GM21528 (cell line): ENCODE data around the gene MMRN2.

Experiments
- ATAC-seq: cut with Tn5 transposase; IDR thresholded peaks from one replicate; pipeline ENCODE4 v1.9.1; 2021; ENCODE audit warnings: mild to moderate bottlenecking, moderate library complexity; ENCODE audit not compliant: unreplicated experiment, low FRiP score

Gene MMRN2

DNA sequence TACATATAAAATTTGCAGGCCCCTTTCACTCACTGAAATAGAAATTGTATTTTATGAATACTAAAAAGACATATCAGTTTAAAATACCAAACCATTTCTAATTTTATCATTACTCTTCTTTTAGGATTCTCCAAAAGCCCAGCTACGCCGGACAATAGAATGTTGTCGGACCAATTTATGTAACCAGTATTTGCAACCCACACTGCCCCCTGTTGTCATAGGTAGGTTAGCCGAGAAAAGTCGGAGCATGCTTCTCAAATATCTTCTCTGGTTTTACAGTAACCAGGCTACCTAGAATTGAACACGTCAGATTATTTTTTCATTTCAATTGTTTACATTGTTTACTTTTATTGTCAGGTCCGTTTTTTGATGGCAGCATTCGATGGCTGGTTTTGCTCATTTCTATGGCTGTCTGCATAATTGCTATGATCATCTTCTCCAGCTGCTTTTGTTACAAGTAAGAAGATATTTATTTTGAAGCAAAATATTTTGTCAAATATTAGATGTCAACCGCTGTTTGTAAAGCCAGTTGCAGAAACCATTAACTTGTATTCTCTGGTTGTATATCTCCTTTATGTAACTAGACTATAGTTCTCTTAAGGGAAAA lies 57.6 kb downstream of the MMRN2 start:
- ATAC-seq, result no peak

DNA sequence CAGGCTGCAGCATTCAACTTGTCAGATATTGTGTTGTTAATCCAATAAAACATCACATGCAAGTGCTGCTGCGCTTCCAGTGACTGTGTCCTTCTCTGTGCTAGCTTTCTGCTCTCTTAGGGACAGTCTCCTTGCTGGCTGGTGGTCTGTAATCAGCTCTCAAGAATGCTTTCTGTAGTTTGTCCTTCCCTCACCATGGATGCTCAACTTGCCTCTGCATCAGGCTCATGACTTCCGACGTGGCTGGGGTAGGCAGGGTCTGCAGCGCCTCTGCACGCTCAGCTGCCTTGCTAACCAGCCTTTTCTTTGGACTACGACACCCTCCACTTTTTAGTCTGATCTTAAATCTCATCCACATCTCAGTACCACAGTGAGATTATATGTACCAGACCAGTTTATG lies 58.3 kb downstream of the MMRN2 start:
- no peak for ATAC-seq

DNA sequence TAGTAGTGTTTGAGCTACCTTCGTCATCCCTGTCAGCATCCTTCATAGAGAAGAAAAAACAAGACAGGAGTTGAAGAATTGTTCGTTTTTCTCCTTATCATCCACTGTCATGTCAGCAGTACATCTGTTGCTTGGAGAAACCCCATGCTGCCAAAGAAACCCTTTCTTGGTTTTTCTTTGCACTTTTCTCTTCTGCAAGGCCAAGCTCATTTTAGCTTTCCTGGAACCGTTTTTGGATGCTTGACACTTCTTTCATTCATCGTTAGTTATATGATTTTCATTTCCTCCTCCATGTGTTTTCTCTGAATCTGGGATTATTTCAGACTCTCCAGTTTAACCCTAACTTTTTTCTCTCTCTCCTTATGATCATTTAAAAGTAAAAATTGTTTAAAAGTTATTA lies 58.9 kb downstream of the MMRN2 start:
- ATAC-seq, result no peak

DNA sequence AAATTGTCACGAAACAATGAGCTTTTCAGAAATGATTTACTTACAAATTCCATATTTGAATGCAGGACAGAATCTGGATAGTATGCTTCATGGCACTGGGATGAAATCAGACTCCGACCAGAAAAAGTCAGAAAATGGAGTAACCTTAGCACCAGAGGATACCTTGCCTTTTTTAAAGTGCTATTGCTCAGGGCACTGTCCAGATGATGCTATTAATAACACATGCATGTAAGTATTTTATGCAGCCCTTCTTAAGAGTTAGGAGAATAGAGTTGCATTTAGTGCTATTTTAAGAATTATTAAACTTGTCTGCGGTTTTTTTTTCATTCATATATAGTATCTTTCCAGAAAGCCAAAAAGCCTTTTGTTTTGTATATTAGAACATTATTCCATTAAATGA lies 67.4 kb downstream of the MMRN2 start:
- ATAC-seq, result no peak

DNA sequence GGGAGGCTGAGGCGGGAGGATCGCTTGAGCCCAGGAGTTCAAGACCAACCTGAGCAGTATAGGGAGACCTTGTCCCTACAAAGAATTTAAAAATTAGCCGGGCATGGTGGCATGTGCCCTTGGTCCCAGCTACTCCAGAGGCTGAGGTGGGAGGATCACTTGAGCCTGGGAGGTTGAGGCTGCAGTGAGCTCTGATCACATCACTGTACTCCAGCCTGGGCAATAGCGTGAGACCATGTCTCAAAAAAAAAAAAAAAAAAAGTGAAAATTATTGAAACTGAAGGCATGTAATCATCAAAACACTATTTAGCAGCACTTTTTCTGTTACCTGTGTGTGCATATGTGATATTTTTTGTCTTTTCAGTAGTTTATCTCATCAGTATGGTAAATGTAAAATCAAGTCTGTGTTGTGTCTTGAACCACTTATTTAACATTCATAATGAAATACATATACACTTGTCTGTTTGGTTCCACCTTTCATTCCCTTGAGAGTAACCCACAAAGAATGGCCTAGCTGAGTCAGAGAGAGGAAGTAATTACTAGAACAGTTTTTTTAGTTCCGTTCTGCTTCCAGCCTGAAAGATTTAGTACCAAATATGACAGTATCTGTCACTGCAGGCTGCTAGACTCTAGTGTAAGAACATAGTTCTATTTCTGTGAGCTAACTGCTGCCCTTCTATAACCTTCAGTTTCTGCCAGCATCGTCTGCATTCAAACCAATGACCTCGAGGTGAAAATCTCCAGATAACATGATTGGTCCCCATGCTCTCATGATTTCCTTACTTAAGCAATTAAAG lies 68.6 kb downstream of the MMRN2 start:
- ATAC-seq, result peak; percentile 98
